ENCODE data around the gene CAMTA2.
"Not testable (repeated sequence)": the region's sequence is repeated elsewhere in the genome, so short reads cannot be mapped to it uniquely, and the experiment has no call there.

CAMTA2 gene

GRCh38 chr17:4986951-4987766 is at the start of gene CAMTA2:
CAMTA2 (minus strand) TSS chr17:4987675; CDS start chr17:4986222, 1,453 bp downstream.
- peaks cover 35 to 68% (median 51%) of the 10 kb centered on the region in 10 experiments for H3K4me1 ChIP-seq
- H3K36me3 ChIP-seq: peaks cover 5 to 34% (median 9%) of the 10 kb centered on the region in 11 experiments; a peak in 17 of 22 replicates
- H3K4me3 ChIP-seq: peak within 1 kb of the TSS; percentile 71 to 92 (median 84)
- H3K27me3 ChIP-seq: no peaks in the 10 kb centered on the region
- peaks cover 0 to 6% (median 0%) of the 10 kb centered on the region in 11 experiments; a peak in 3 of 22 replicates for H4K20me1 ChIP-seq
- no peak for TF ChIP-seq Cebpa-rat (IDR thresholded peaks at IDR 0.05)
- H3K4me2 ChIP-seq: peak within 1 kb of the TSS; percentile 91 to 99 (median 95)
- H3K9me3 ChIP-seq (replicated peaks in 1 of 11): no peaks in the 10 kb centered on the region
- peak within 1 kb of the TSS; percentile 83 to 91 (median 87) for H3K27ac ChIP-seq
- H3K9ac ChIP-seq: peak within 1 kb of the TSS; percentile 81 to 92 (median 87)

- no peak for TF ChIP-seq Cebpa-rat (IDR thresholded peaks at IDR 0.05)
- Histone ChIP-seq H3K4me2 (peak within 1 kb of the TSS in 6 of 11 experiments; percentile 5 to 43 (median 30); a peak in 6 of 22 replicates), H3K36me3 (no peaks in the 10 kb centered on the region), H3K27me3 (peaks cover 0 to 13% (median 3%) of the 10 kb centered on the region in 11 experiments; a peak in 9 of 22 replicates), H3K4me1 (peaks cover 15 to 29% (median 21%) of the 10 kb centered on the region in 10 experiments; a peak in 19 of 20 replicates), H4K20me1 (no peaks in the 10 kb centered on the region), H3K27ac (no peak within 1 kb of the TSS), H3K4me3 (no peak within 1 kb of the TSS), H3K9me3 (replicated peaks in 1 of 11) (peaks cover 0 to 4% (median 2%) of the 10 kb centered on the region in 11 experiments; a peak in 12 of 22 replicates), H3K9ac (no peak within 1 kb of the TSS)
Observed at GRCh38 chr17:5035315-5035714, 47.8 kb upstream of the CAMTA2 start, which contains the start of gene SLC52A1. SLC52A1 (minus strand) TSS chr17:5035426; CDS start chr17:5034606, 820 bp downstream.

- Histone ChIP-seq H3K4me2 (no peak overlapping the region), H3K9ac (no peak overlapping the region), H3K4me3 (no peak overlapping the region), H3K27ac (no peak overlapping the region), H3K4me1 (peaks cover 15 to 29% (median 22%) of the 10 kb centered on the region in 10 experiments; a peak in 19 of 20 replicates), H3K36me3 (no peaks in the 10 kb centered on the region), H4K20me1 (no peaks in the 10 kb centered on the region), H3K27me3 (peaks cover 0 to 13% (median 3%) of the 10 kb centered on the region in 11 experiments; a peak in 9 of 22 replicates), H3K9me3 (replicated peaks in 1 of 11) (no peaks in the 10 kb centered on the region)
- no peak for TF ChIP-seq Cebpa-rat (IDR thresholded peaks at IDR 0.05)
Observed at GRCh38 chr17:5034651-5035050, 47.2 kb upstream of the CAMTA2 start.

GRCh38 chr17:5034063-5034462 is 46.6 kb upstream of the CAMTA2 start:
- no peak overlapping the region for H3K9ac ChIP-seq
- no peaks in the 10 kb centered on the region for H4K20me1 ChIP-seq
- no peak for TF ChIP-seq Cebpa-rat (IDR thresholded peaks at IDR 0.05)
- no peak overlapping the region for H3K4me3 ChIP-seq
- H3K27ac ChIP-seq: no peak overlapping the region
- H3K9me3 ChIP-seq (replicated peaks in 1 of 11): no peaks in the 10 kb centered on the region
- H3K4me1 ChIP-seq: peaks cover 15 to 29% (median 22%) of the 10 kb centered on the region in 10 experiments; a peak in 19 of 20 replicates
- H3K36me3 ChIP-seq: no peaks in the 10 kb centered on the region
- H3K4me2 ChIP-seq: no peak overlapping the region
- peaks cover 0 to 13% (median 3%) of the 10 kb centered on the region in 11 experiments; a peak in 9 of 22 replicates for H3K27me3 ChIP-seq

GRCh38 chr17:5033352-5034015 is 46.0 kb upstream of the CAMTA2 start:
- Histone ChIP-seq H3K4me2 (peak overlapping the region in 1 of 11 experiments; percentile 7; a peak in 1 of 22 replicates), H4K20me1 (no peaks in the 10 kb centered on the region), H3K36me3 (no peaks in the 10 kb centered on the region), H3K27ac (no peak overlapping the region), H3K4me3 (no peak overlapping the region), H3K9me3 (replicated peaks in 1 of 11) (no peaks in the 10 kb centered on the region), H3K4me1 (peaks cover 15 to 29% (median 23%) of the 10 kb centered on the region in 10 experiments; a peak in 19 of 20 replicates), H3K27me3 (peaks cover 0 to 13% (median 3%) of the 10 kb centered on the region in 11 experiments; a peak in 9 of 22 replicates), H3K9ac (no peak overlapping the region)
- TF ChIP-seq Cebpa-rat (IDR thresholded peaks at IDR 0.05): no peak

- Histone ChIP-seq H3K4me2 (peak overlapping the region in 3 of 11 experiments; percentile 7 to 83 (median 81); a peak in 3 of 22 replicates), H4K20me1 (no peaks in the 10 kb centered on the region), H3K27ac (no peak overlapping the region), H3K36me3 (no peaks in the 10 kb centered on the region), H3K4me1 (peaks cover 15 to 29% (median 23%) of the 10 kb centered on the region in 10 experiments; a peak in 19 of 20 replicates), H3K27me3 (peaks cover 0 to 13% (median 3%) of the 10 kb centered on the region in 11 experiments; a peak in 9 of 22 replicates), H3K9me3 (replicated peaks in 1 of 11) (no peaks in the 10 kb centered on the region), H3K4me3 (no peak overlapping the region), H3K9ac (0 out of 22 replicates have a peak overlapping the region, but pooled peaks of 1 of the 11 experiments have one; percentile 65)
- no peak for TF ChIP-seq Cebpa-rat (IDR thresholded peaks at IDR 0.05)
Observed at GRCh38 chr17:5032865-5033264, 45.4 kb upstream of the CAMTA2 start.

GRCh38 chr17:5031365-5032082 is 44.0 kb upstream of the CAMTA2 start:
- H3K36me3 ChIP-seq: no peaks in the 10 kb centered on the region
- peak overlapping the region; percentile 24 to 65 (median 49); a peak in 19 of 20 replicates for H3K4me3 ChIP-seq
- H3K27ac ChIP-seq: peak overlapping the region in 8 of 11 experiments; percentile 6 to 71 (median 59); a peak in 13 of 22 replicates
- peak overlapping the region; percentile 29 to 69 (median 62); a peak in 19 of 22 replicates for H3K9ac ChIP-seq
- H4K20me1 ChIP-seq: no peaks in the 10 kb centered on the region
- peaks cover 15 to 33% (median 23%) of the 10 kb centered on the region in 10 experiments; a peak in 19 of 20 replicates for H3K4me1 ChIP-seq
- H3K27me3 ChIP-seq: peaks cover 0 to 13% (median 3%) of the 10 kb centered on the region in 11 experiments; a peak in 9 of 22 replicates
- TF ChIP-seq Cebpa-rat (IDR thresholded peaks at IDR 0.05): no peak
- H3K4me2 ChIP-seq: peak overlapping the region; percentile 60 to 88 (median 79)
- no peaks in the 10 kb centered on the region for H3K9me3 ChIP-seq (replicated peaks in 1 of 11)

- H3K4me3 ChIP-seq; H4K20me1 ChIP-seq; H3K9me3 ChIP-seq (replicated peaks in 1 of 11); H3K4me2 ChIP-seq; H3K36me3 ChIP-seq; H3K27ac ChIP-seq; H3K27me3 ChIP-seq: not testable (repeated sequence)
- Histone ChIP-seq H3K9ac (peak overlapping the region in 1 of 11 experiments; percentile 42; a peak in 1 of 22 replicates), H3K4me1 (peaks cover 15 to 33% (median 23%) of the 10 kb centered on the region in 10 experiments; a peak in 19 of 20 replicates)
Observed at GRCh38 chr17:5030168-5030567, 42.7 kb upstream of the CAMTA2 start.
